K562 (cell line): Measurements from ENCODE around the gene PTGR3. TPM values are rescaled to one million over a fixed set of nuclear protein-coding genes. Genes with fewer than 3 reads are reported as not detected.

Source experiments
- ATAC-seq: fragments of 200-7000 bp; cut with Tn5 transposase; 3 replicates; pipeline ENCODE4 v1.9.1; 2020; ENCODE audit warnings: moderate library complexity
- BruUV-seq: library from RNA; stranded (reverse); fragments of 400-500 nt; replicated peaks from 2 replicates; lab custom pipeline; 2021; lab: Mats Ljungman, UMichigan
- CTCF ChIA-PET: fragments of 300-600 bp; formaldehyde crosslinking; extraction: SDS; loops from one replicate; lab custom pipeline; 2021; ENCODE audit warnings: low intra/inter-chr PET ratio; lab: Yijun Ruan, JAX
- POLR2A ChIA-PET: fragments of 300-600, 350-650 bp; sonication (Branson Sonifier 250); formaldehyde crosslinking; extraction: SDS; loops from one replicate; lab custom pipeline; 2021; ENCODE audit warnings: antibody characterized with exemption, inconsistent platforms; lab: Yijun Ruan, JAX
- DNase-seq, 4 experiments: peaks; one replicate each; pipeline versions ENCODE4 v3.0.0 to v3.0.0-alpha.2; 2011 to 2018; ENCODE audit warnings: low spot score in 3 of 4, mixed read lengths in 3 of 4; ENCODE audit errors: extremely low read depth in 1 of 4
- FAIRE-seq: peaks from 2 replicates; lab custom pipeline; 2011; peaks lifted over from hg19 to GRCh38; lab: Jason Lieb, UNC
- H2AFZ ChIP-seq: 2 replicates; pipeline ENCODE4 v1.6.0; 2011; ENCODE audit warnings: low read depth, low read length, control low read depth, inconsistent platforms
- H3K27ac ChIP-seq: fragments of 200-600 bp; 3 replicates; pipeline ENCODE4 v1.8.0; 2011; ENCODE audit warnings: low read depth, mild to moderate bottlenecking, control low read depth, inconsistent platforms, low read length, moderate library complexity, mixed read lengths; ENCODE audit errors: extremely low read depth
- H3K27me3 ChIP-seq, 2 experiments: fragments of 300-600 bp in 1 of 2; 2 replicates in 1 of 2; 3 replicates in 1 of 2; pipeline versions ENCODE4 v1.6.0 to v1.8.0; 2011; ENCODE audit warnings: inconsistent platforms in 2 of 2, low read length in 2 of 2, mild to moderate bottlenecking in 1 of 2, mixed read lengths in 1 of 2, moderate library complexity in 1 of 2; ENCODE audit not compliant: control insufficient read depth in 2 of 2, insufficient read depth in 2 of 2
- H3K36me3 ChIP-seq: fragments of 300-600 bp; 3 replicates; pipeline ENCODE4 v1.8.0; 2011; ENCODE audit warnings: mild to moderate bottlenecking, low read length, inconsistent platforms; ENCODE audit not compliant: control insufficient read depth, insufficient read depth
- H3K4me1 ChIP-seq, 2 experiments: fragments of 200-600 bp in 1 of 2; replicated peaks in 1 of 2; 2 replicates in 1 of 2; 3 replicates in 1 of 2; pipeline versions ENCODE4 v1.5.1 to v1.8.0; 2011; ENCODE audit warnings: inconsistent platforms in 2 of 2, low read length in 2 of 2, mild to moderate bottlenecking in 1 of 2, mixed read lengths in 1 of 2, moderate library complexity in 1 of 2; ENCODE audit not compliant: control insufficient read depth in 2 of 2, insufficient read depth in 2 of 2
- H3K4me2 ChIP-seq: 2 replicates; pipeline ENCODE4 v1.6.1; 2011; ENCODE audit warnings: low read length, control low read depth, inconsistent platforms, mixed read lengths; ENCODE audit not compliant: insufficient read depth
- H3K4me3 ChIP-seq: fragments of 200-600 bp; sonication (generic), shearing (Covaris generic); 2 replicates; pipeline ENCODE4 v1.5.1; 2016; ENCODE audit warnings: control low read depth, inconsistent platforms
- H3K79me2 ChIP-seq: fragments of 200-600 bp; 3 replicates; pipeline ENCODE4 v1.8.0; 2011; ENCODE audit warnings: low read length, inconsistent platforms; ENCODE audit not compliant: control insufficient read depth, insufficient read depth
- H3K9ac ChIP-seq, 2 experiments: 2 replicates each; pipeline versions ENCODE4 v1.6.0 to v1.6.1; 2011; ENCODE audit warnings: low read depth in 2 of 2, low read length in 2 of 2, control low read depth in 1 of 2, inconsistent platforms in 1 of 2, mild to moderate bottlenecking in 1 of 2, mixed read lengths in 1 of 2; ENCODE audit not compliant: insufficient read depth in 1 of 2
- H3K9me1 ChIP-seq: one replicate; pipeline ENCODE4 v1.6.0; 2011; ENCODE audit warnings: inconsistent platforms, mild to moderate bottlenecking, low read length, moderate library complexity; ENCODE audit not compliant: control insufficient read depth, insufficient read depth
- H3K9me3 ChIP-seq: replicated peaks from 2 replicates; pipeline ENCODE4 v1.5.1; 2011; ENCODE audit warnings: low read depth, low read length, inconsistent platforms; ENCODE audit not compliant: control insufficient read depth, insufficient read depth
- H4K20me1 ChIP-seq: replicated peaks from 2 replicates; pipeline ENCODE4 v1.6.1; 2011; ENCODE audit warnings: low read length, inconsistent platforms, mixed read lengths; ENCODE audit not compliant: control insufficient read depth, insufficient read depth
- HEY1 ChIP-seq: fragments of 250-450 bp; sonication (Bioruptor Pico); IDR thresholded peaks from 2 replicates; pipeline ENCODE4 v1.5.0; 2020; ENCODE audit warnings: mild to moderate bottlenecking, moderate library complexity, borderline replicate concordance
- HOXB6 ChIP-seq: fragments of 250-450 bp; sonication (Bioruptor Pico); IDR thresholded peaks from 2 replicates; pipeline ENCODE4 v1.5.1; 2022; ENCODE audit warnings: mild to moderate bottlenecking, borderline replicate concordance
- MLLT1 ChIP-seq, 2 experiments: fragments of 450-650 bp; IDR thresholded peaks; 2 replicates each; pipeline ENCODE4 v1.6.1; 2016
- SPI1 ChIP-seq: IDR thresholded peaks from 2 replicates; pipeline ENCODE4 v1.6.1; 2011; ENCODE audit warnings: low read depth, low read length, control low read depth, borderline replicate concordance
- WGBS: fragments of 100-300 bp; shearing (Covaris generic); methylation state at CpG from one replicate; pipeline ENCODE4 v1.1.6; 2016; ENCODE audit warnings: low coverage, mixed read lengths; ENCODE audit not compliant: insufficient coverage; ENCODE audit errors: missing lambda C conversion rate; 5-methylcytosine and 5-hydroxymethylcytosine counted together
- in situ Hi-C: fragments of 300-500 bp; cut with MboI; formaldehyde crosslinking; loops from 4 replicates; pipeline ENCODE4 v1.15.0; 2018; ENCODE audit warnings: inconsistent platforms, mixed read lengths
- intact Hi-C: fragments of 100-400 bp; cut with micrococcal nuclease; formaldehyde crosslinking; loops from 2 replicates; pipeline ENCODE4 v1.14.2; 2022
- polyA plus RNA-seq, 8 experiments: library from polyadenylated mRNA; depleted of rRNA in 4 of 8; stranded (reverse) in 5 of 8; unstranded in 3 of 8; fragments of >200 nt; fragmentation: Nextera tagmentation in 2 of 8; fragmentation: Illumina TruSeq in 1 of 8; extraction: Ambion mirVana in 2 of 8; extraction: Trizol in 1 of 8; gene quantifications; 2 replicates each; pipeline versions ENCODE4 v1.2.1 to v1.2.3, GENCODE V29; 2011 to 2014; ENCODE audit warnings: inconsistent platforms in 1 of 8, missing spikeins in 1 of 8
- total RNA-seq, 7 experiments: library from RNA; depleted of rRNA in 6 of 7; stranded (reverse); fragments of >200 nt in 6 of 7; fragmentation: Illumina TruSeq in 2 of 7; extraction: Trizol in 2 of 7; gene quantifications; 2 replicates each; pipeline versions ENCODE4 v1.2.1 to v1.2.3, GENCODE V29; 2011 to 2021; ENCODE audit warnings: low replicate concordance in 1 of 7

PTGR3 gene
- total and polyA plus RNA-seq, 9 of the 15 experiments (the other 6 are each of a cell fraction or from before 2014, with no cell fraction given) = 4.1 to 32.3 (median 15.3) TPM

- H3K4me3 ChIP-seq = no peak overlapping the region
- DNase-seq (no peak), ATAC-seq (no peak), FAIRE-seq (no peak)
- no peak overlapping the region for H3K27ac ChIP-seq
- no peak overlapping the region for H3K4me2 ChIP-seq
- no TSS peak for BruUV-seq
- peaks cover 6 to 17% of the 10 kb centered on the region in 2 experiments; a peak in 4 of 5 replicates for H3K4me1 ChIP-seq
- CTCF ChIA-PET = no interaction called here
- no peak overlapping the region for H2AFZ ChIP-seq
- no peaks in the 10 kb centered on the region for H3K27me3 ChIP-seq
- peaks cover 25% of the 10 kb centered on the region; the same call in 2 of the 3 replicates for H3K36me3 ChIP-seq
- in situ Hi-C loops = no loop called here
- no peaks in the 10 kb centered on the region for H4K20me1 ChIP-seq
- intact Hi-C loops = no loop called here
- WGBS = 94% methylated on average over 10 of the region's 18 CpGs
- POLR2A ChIA-PET = interaction anchor here (0.9 kb wide), 1 partner anchor 9 kb away, joined by 4 read pairs; the partner anchor contains the start of gene TSHZ1
- peaks cover 46% of the 10 kb centered on the region for H3K79me2 ChIP-seq
- H3K9me1 ChIP-seq = no peaks in the 10 kb centered on the region
- H3K9ac ChIP-seq = no peak overlapping the region; a peak in 1 of 4 replicates
- no peaks in the 10 kb centered on the region for H3K9me3 ChIP-seq
- TF ChIP-seq HEY1 (CRISPR knock-in tag) (no peak), HOXB6 (CRISPR knock-in tag) (no peak), SPI1 (no peak), MLLT1 (IDR thresholded peaks at IDR 0.05) (no peak)
Observed at GRCh38 chr18:75201282-75202270, 7.4 kb downstream of the PTGR3 start.
